GM18526 (cell line): ENCODE measurements around the gene AGMAT.

Experiments
- POLR2A ChIP-seq: IDR thresholded peaks from 3 replicates; pipeline ENCODE4 v1.6.1; 2011; ENCODE audit not compliant: insufficient read length; ENCODE audit errors: extremely low read depth

Gene AGMAT

GRCh38 chr1:15583016-15583706 is 1.7 kb downstream of the AGMAT start:
- TF ChIP-seq POLR2A, result no peak

- TF ChIP-seq POLR2A, result no peak
Observed at GRCh38 chr1:15579683-15580047, 5.2 kb downstream of the AGMAT start.

DNA sequence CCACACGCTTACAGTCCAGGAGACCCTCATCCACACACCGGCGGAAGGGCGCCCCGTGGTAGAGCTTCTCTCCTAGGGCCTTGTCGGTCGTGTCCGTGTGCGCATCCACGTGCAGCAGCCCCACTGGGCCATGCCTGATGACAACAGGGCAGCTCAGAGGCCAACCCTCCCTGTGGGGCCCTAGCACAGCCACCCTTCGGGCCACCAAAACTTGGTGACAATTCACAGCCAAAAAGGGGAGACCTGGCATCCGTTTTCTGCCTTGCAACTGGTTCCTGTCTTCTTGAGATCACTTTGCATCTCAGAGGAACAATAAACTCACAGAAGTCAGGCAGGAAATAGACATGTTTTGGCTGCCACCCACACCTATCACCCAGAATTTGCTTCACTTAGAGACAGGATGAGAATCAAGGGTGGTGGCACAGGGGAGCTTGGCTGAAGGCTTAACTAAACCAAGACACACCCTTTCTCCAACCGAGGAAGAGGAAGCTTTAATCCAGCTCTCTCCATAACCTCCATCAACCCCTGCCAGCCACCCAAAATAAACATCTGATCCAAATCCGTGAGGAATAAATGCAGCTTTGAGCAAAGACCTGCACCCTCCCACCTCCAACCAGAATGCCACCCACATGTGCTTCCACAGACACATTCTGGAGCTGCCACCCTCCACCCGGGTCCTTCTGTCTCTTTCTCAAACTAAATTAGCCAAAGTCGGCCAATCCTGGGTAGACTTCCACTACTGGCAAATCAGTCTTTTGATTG is 5.7 kb downstream of the AGMAT start:
- TF ChIP-seq POLR2A, result no peak

DNA sequence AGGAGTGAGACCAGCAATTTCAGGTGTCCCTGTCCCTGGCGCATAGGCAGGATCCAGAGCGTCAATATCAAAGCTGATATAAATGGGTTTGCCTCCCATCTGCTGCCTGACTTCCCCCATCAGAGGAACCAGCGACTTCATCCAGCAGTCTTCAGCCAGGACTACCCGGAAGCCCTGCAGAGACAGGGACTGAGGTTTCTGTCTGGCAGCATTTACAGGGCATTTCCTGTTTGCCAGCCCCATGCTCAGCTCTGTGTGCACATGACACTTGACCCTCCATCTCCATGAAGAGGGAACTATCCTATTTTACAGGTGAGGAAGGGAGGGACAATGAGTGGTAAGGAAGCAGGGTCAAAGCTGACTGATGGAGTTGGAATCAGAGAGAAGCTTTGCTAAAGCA is 7.2 kb downstream of the AGMAT start:
- TF ChIP-seq POLR2A, result no peak

DNA sequence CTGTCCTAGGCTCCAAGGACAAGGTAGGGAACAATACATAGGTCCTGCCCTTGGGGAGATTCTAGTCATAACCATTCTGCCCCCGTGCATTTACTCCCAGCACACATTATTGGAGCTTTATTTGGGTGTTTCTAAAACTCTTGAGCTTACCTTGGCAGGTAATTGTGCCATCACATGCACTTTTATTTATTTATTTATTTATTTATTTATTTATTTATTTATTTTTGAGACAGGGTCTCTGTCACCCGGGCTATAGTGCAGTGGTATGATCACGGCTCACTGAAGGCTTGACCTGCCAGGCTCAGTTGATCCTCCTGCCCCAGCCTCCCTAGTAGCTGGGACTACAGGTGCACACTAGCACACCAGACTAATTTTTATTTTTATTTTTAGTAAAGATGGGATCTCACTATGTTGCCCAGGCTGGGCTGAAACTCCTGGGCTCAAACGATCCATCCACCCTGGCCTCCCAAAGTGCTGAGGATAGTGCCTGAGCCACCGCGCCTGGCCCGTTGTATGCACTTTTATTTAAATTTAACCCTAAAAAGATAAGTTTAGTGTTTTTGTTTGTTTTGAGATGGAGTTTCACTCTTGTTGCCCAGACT is 9.2 kb downstream of the AGMAT start:
- no peak for TF ChIP-seq POLR2A

DNA sequence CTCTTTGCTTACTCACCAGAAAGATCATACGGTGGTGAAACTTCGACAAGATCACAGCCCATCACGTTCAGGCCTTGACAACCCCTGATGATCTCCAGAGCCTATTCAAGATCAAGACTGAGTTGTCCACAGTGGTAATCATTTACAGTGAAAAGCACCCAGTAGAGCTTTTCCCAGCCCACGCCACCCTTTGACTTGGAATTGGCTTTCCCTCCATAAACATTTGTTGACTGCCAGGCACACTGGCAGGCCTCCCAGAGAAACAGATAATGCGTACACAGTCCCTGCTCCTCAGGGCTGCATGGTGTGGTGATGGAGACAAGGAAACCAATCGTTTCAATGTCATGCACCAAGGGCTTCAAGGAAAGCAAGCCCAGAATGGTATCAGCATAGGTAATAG is 10.1 kb downstream of the AGMAT start:
- no peak for TF ChIP-seq POLR2A

- TF ChIP-seq POLR2A, result no peak
Observed at GRCh38 chr1:15573477-15573876, 11.4 kb downstream of the AGMAT start.

DNA sequence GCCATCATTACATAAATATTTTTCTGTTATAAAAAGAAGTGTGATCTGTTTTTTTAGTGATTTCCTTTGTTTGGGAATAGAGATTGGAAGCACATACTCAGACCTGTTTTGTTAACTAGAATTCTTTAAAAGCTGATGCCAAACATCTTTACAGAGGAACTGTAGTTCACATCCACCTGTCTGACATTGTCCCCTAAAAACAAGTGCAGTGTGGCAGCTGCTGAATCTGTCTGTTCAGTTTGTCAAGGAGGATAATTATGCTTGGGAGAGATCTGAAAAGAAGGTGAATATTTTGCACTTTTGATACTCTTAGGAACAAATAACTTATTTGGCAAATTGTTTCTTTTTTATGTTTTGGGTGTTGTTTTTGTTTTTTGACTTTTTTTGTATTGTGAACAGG is 13.6 kb downstream of the AGMAT start:
- TF ChIP-seq POLR2A, result no peak

DNA sequence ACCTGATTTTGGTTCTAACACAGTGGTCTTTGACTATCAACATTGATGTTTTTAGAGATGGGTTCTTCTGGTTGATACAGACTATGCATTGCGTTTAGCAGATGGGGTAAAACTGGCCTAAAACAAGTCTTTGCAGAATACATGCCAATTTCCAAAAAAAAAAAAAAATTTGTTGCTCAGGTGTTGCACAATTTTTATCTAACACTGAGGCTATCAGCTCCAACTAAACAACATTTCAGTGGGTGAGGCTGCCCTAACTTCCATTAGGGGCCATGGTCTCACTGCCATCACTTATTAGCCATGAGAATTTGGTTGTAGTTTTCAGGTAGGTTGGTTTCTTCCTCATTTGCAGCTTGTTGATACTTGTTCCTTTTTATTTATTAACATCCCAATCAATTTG is 14.0 kb downstream of the AGMAT start:
- TF ChIP-seq POLR2A, result no peak

DNA sequence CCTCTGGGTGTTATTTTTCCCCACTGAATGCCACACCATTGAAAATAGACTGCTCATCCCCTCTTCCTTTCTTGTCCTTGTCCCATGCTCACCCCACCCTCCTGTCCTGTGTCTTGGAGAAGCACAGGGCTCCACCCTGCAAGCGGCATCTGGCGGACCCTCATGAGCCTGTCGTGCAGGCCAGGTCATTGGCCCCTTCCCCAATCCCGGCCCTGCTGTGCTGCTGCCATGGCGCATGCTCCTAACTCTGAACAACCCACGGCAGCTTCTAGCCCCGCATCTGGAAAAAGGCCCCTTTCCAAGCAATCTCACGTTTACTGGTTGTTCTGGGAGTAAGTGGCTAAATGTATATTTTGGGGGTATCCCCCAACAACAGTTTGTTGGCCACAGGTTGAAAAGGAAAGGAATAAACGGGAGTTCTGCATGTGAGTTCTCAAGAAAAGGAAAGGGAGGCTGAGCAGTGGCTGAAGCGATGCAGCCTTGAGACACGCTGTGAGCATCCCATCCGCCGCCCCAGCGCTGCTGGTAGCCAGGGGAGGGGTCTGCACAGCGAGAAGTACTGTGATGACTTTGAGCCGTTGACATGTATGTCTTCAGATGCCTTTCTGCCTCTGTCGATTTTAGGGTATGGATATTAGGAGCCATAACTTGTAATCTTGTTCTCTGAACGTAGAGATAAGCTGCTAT is 16.3 kb downstream of the AGMAT start:
- no peak for TF ChIP-seq POLR2A

- TF ChIP-seq POLR2A, result no peak
Observed at GRCh38 chr1:15559189-15559810, 25.6 kb downstream of the AGMAT start.

DNA sequence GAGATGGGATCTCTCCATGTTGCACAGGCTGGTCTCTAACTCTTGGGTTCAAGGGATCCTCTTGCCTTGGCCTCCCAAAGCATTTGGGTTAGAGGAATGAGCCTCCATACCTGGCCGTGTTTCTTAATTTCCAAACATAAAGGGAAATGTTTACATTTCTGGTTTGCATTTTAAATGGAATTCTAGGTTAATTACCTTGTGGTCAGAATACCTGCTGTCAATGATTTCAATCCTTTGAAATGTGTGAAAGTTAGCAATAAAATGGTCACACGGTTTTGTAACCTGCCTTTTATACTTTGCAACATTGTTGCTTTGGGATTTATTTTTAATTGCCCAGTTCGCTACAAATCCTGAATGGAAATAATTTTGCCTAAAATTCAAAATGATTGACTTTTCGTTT is 26.3 kb downstream of the AGMAT start:
- TF ChIP-seq POLR2A, result no peak

- no peak for TF ChIP-seq POLR2A
Observed at GRCh38 chr1:15557594-15557993, 27.3 kb downstream of the AGMAT start.

DNA sequence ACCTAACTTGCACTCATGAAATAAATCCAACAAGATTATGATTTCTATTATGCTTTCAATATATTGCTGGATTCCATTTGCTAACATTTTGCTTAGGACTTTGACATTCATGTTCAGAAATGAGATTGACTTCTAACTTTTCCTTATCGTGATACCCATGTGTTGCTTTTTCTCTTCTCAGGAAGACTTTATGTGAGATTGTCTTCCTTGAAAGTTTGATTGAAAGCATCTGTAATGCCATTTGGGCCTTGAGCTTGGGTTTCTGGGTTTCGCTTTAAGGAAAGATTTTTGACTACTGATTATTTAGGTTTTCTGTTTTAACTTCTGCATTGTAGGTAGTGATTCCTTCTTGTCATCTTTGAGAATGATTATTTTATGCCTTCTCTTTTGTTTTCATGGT is 27.8 kb downstream of the AGMAT start:
- TF ChIP-seq POLR2A, result no peak

DNA sequence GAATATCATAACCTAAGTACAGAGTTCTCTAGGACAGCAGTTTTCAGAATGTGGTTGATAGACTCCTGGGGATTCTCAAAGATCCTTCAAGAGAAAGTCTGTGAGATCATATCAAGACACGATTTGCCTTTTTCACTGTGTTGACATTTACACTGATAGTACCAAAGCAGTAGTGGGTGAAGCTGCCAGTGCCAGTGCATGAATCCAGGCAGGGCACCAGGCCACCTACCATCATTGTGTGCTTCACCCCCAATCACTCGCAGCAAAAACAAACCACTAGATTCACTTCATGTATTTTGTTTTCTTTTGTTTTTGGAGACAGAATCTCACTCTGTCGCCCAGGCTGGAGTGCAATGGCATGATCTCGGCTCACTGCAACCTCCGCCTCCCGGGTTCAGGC is 34.3 kb downstream of the AGMAT start:
- no peak for TF ChIP-seq POLR2A
